H9 (cell line): Measurements from ENCODE around the gene ANKMY2. TPM values are rescaled to one million over a fixed set of nuclear protein-coding genes. Genes with fewer than 3 reads are reported as not detected.
A peak's percentile ranks its signal among the peaks of the same experiment; 100 is the strongest.

Source experiments
- DNase-seq: peaks from one replicate; pipeline ENCODE4 v3.0.0-alpha.2; 2017
- H2AFZ ChIP-seq: one replicate; pipeline ENCODE4 v1.6.1; 2013; ENCODE audit warnings: mild to moderate bottlenecking, low read length, control low read depth, moderate library complexity
- H2AK5ac ChIP-seq: 2 replicates; pipeline ENCODE4 v1.6.1; 2013; ENCODE audit warnings: low read length, control low read depth, mixed read lengths; ENCODE audit not compliant: insufficient read length
- H2BK120ac ChIP-seq: one replicate; pipeline ENCODE4 v1.6.1; 2013; ENCODE audit warnings: low read depth, mild to moderate bottlenecking, low read length, control low read depth, inconsistent platforms; ENCODE audit not compliant: poor library complexity, severe bottlenecking
- H2BK12ac ChIP-seq: 2 replicates; pipeline ENCODE4 v1.6.1; 2013; ENCODE audit warnings: low read length, control low read depth, mixed read lengths, low read depth; ENCODE audit not compliant: insufficient read length
- H2BK15ac ChIP-seq: 2 replicates; pipeline ENCODE4 v1.6.1; 2013; ENCODE audit warnings: low read depth, low read length, control low read depth
- H2BK20ac ChIP-seq: one replicate; pipeline ENCODE4 v1.6.1; 2013; ENCODE audit warnings: low read depth, mild to moderate bottlenecking, low read length, control low read depth, inconsistent platforms; ENCODE audit not compliant: poor library complexity, severe bottlenecking
- H2BK5ac ChIP-seq: 2 replicates; pipeline ENCODE4 v1.6.1; 2013; ENCODE audit warnings: low read length, control low read depth, mixed read lengths; ENCODE audit not compliant: insufficient read length
- H3K14ac ChIP-seq: 2 replicates; pipeline ENCODE4 v1.6.1; 2013; ENCODE audit warnings: low read length, control low read depth; ENCODE audit not compliant: insufficient read depth
- H3K18ac ChIP-seq: 2 replicates; pipeline ENCODE4 v1.6.1; 2013; ENCODE audit warnings: low read depth, mild to moderate bottlenecking, mixed read lengths, low read length, control low read depth; ENCODE audit not compliant: insufficient read length
- H3K23ac ChIP-seq: 2 replicates; pipeline ENCODE4 v1.6.1; 2013; ENCODE audit warnings: low read length, control low read depth, mixed read lengths, low read depth; ENCODE audit not compliant: insufficient read length
- H3K23me2 ChIP-seq: 2 replicates; pipeline ENCODE4 v1.6.1; 2013; ENCODE audit warnings: low read depth, mild to moderate bottlenecking, mixed read lengths, low read length, control low read depth; ENCODE audit not compliant: insufficient read length, poor library complexity, severe bottlenecking
- H3K27ac ChIP-seq: 2 replicates; pipeline ENCODE4 v1.5.1; 2013; ENCODE audit warnings: low read length, control low read depth, mixed read lengths, low read depth; ENCODE audit not compliant: insufficient read length
- H3K27me3 ChIP-seq: 2 replicates; pipeline ENCODE4 v1.6.1; 2013; ENCODE audit warnings: low read length, control low read depth, inconsistent platforms; ENCODE audit not compliant: insufficient read depth
- H3K4ac ChIP-seq: 2 replicates; pipeline ENCODE4 v1.6.1; 2013; ENCODE audit warnings: low read depth, mild to moderate bottlenecking, control low read depth, inconsistent platforms, low read length, moderate library complexity
- H3K4me1 ChIP-seq: 2 replicates; pipeline ENCODE4 v1.6.1; 2013; ENCODE audit warnings: low read length, control low read depth, inconsistent platforms; ENCODE audit not compliant: insufficient read depth
- H3K4me2 ChIP-seq: 2 replicates; pipeline ENCODE4 v1.6.1; 2013; ENCODE audit warnings: low read length, control low read depth, mixed read lengths; ENCODE audit not compliant: insufficient read length, insufficient read depth
- H3K56ac ChIP-seq: 2 replicates; pipeline ENCODE4 v1.6.1; 2013; ENCODE audit warnings: low read depth, mild to moderate bottlenecking, mixed read lengths, low read length, control low read depth; ENCODE audit not compliant: insufficient read length
- H3K79me1 ChIP-seq: 2 replicates; pipeline ENCODE4 v1.6.1; 2013; ENCODE audit warnings: low read depth, mild to moderate bottlenecking, moderate library complexity, low read length, control low read depth, inconsistent platforms; ENCODE audit not compliant: insufficient read depth, poor library complexity, severe bottlenecking
- H3K79me2 ChIP-seq: 2 replicates; pipeline ENCODE4 v1.6.1; 2013; ENCODE audit warnings: low read length, control low read depth, inconsistent platforms; ENCODE audit not compliant: insufficient read depth
- H3K9ac ChIP-seq: 2 replicates; pipeline ENCODE4 v1.6.1; 2013; ENCODE audit warnings: low read length, control low read depth, mixed read lengths; ENCODE audit not compliant: insufficient read length; ENCODE audit errors: extremely low read depth
- H3K9me3 ChIP-seq: one replicate; pipeline ENCODE4 v1.6.1; 2013; ENCODE audit warnings: low read depth, low read length, inconsistent platforms; ENCODE audit not compliant: control insufficient read depth
- H3T11ph ChIP-seq: one replicate; pipeline ENCODE4 v1.6.1; 2013; ENCODE audit warnings: mild to moderate bottlenecking, low read length, control low read depth, inconsistent platforms
- H4K20me1 ChIP-seq: one replicate; pipeline ENCODE4 v1.6.1; 2013; ENCODE audit not compliant: control insufficient read depth, insufficient read length, insufficient read depth
- H4K5ac ChIP-seq: 2 replicates; pipeline ENCODE4 v1.6.1; 2013; ENCODE audit warnings: low read depth, mild to moderate bottlenecking, mixed read lengths, low read length, control low read depth; ENCODE audit not compliant: insufficient read length
- H4K8ac ChIP-seq: replicated peaks from 2 replicates; pipeline ENCODE4 v1.6.1; 2013; ENCODE audit warnings: low read length, control low read depth, mixed read lengths, low read depth; ENCODE audit not compliant: insufficient read length
- H4K91ac ChIP-seq: 2 replicates; pipeline ENCODE4 v1.6.1; 2013; ENCODE audit warnings: low read depth, mild to moderate bottlenecking, moderate library complexity, mixed read lengths, low read length, control low read depth; ENCODE audit not compliant: insufficient read length
- H3K27ac Mint-ChIP-seq, 3 experiments: 2 replicates in 2 of 3; 3 replicates in 1 of 3; pipeline ENCODE4 v1.8.0; 2020 to 2021; ENCODE audit warnings: mixed read lengths in 3 of 3, mild to moderate bottlenecking in 1 of 3, moderate library complexity in 1 of 3
- H3K27me3 Mint-ChIP-seq: 2 replicates; pipeline ENCODE4 v1.8.0; 2021; ENCODE audit warnings: low read depth, mild to moderate bottlenecking, moderate library complexity, mixed read lengths
- H3K36me3 Mint-ChIP-seq, 3 experiments: 2 replicates in 2 of 3; 3 replicates in 1 of 3; pipeline ENCODE4 v1.8.0; 2020 to 2021; ENCODE audit warnings: low read depth in 3 of 3, mixed read lengths in 3 of 3; ENCODE audit not compliant: insufficient read depth in 1 of 3
- H3K4me1 Mint-ChIP-seq, 2 experiments: 2 replicates each; pipeline ENCODE4 v1.8.0; 2020; ENCODE audit warnings: mixed read lengths in 2 of 2
- H3K4me3 Mint-ChIP-seq, 2 experiments: 2 replicates in 1 of 2; 3 replicates in 1 of 2; pipeline ENCODE4 v1.8.0; 2020 to 2021; ENCODE audit warnings: mild to moderate bottlenecking in 2 of 2, mixed read lengths in 2 of 2, moderate library complexity in 1 of 2
- H3K9me3 Mint-ChIP-seq, 2 experiments: 2 replicates in 1 of 2; 3 replicates in 1 of 2; pipeline ENCODE4 v1.8.0; 2020; ENCODE audit warnings: mild to moderate bottlenecking in 2 of 2, mixed read lengths in 2 of 2, moderate library complexity in 1 of 2
- WGBS: extraction: QIAGEN DNeasy Blood & Tissue Kit; methylation state at CpG from one replicate; pipeline ENCODE4 v1.1.7; 2013; ENCODE audit warnings: missing lambda C conversion rate, low lambda C conversion rate, mixed read lengths; ENCODE audit not compliant: insufficient read length; ENCODE audit errors: extremely low coverage; 5-methylcytosine and 5-hydroxymethylcytosine counted together
- total RNA-seq: library from RNA; stranded (reverse); gene quantifications from 2 replicates; pipeline ENCODE4 v1.2.1, GENCODE V29; 2021
- TF ChIP-seq, protein P1 (sequence below): fragments of 200-600 bp; sonication (generic); conservative IDR thresholded peaks from 3 replicates; pipeline ENCODE4 v1.8.0; 2021; ENCODE audit warnings: antibody characterized with exemption, mild to moderate bottlenecking

ANKMY2 gene
- total RNA-seq, 1 experiment from 2014 or later, result 12.7 TPM

DNA sequence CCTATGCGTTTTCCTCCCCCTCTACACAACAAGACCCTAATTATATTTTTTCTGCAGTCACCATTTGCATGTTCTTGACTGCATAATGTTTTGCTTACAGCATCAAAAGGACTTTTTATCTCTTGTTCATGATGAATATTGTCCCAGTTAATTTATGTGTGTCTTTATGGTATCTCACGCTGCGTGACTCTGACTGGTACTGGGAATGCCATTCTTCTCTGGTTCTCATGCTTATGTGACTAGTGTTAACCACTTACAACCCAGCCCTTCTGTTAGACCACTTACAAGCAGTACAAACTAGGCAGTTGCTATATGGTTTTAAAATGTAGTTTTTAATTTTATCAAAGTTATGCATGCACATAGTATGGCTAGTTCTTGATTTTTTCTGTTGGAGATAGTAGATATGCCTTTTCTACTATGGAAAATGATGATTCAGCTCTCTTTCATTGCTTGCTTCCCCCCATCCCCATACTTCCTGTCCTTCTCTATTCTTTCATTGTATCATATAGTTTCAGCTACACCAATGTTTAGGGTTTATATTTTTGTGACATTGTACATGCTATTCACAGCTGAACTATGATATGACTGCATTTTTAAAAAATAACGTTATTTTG is 25.3 kb upstream of the ANKMY2 start:
- TF ChIP-seq, protein P1, sequence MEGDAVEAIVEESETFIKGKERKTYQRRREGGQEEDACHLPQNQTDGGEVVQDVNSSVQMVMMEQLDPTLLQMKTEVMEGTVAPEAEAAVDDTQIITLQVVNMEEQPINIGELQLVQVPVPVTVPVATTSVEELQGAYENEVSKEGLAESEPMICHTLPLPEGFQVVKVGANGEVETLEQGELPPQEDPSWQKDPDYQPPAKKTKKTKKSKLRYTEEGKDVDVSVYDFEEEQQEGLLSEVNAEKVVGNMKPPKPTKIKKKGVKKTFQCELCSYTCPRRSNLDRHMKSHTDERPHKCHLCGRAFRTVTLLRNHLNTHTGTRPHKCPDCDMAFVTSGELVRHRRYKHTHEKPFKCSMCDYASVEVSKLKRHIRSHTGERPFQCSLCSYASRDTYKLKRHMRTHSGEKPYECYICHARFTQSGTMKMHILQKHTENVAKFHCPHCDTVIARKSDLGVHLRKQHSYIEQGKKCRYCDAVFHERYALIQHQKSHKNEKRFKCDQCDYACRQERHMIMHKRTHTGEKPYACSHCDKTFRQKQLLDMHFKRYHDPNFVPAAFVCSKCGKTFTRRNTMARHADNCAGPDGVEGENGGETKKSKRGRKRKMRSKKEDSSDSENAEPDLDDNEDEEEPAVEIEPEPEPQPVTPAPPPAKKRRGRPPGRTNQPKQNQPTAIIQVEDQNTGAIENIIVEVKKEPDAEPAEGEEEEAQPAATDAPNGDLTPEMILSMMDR, result no peak
- Histone ChIP-seq H3K27ac (no peak overlapping the region), H3K79me1 (no peaks in the 10 kb centered on the region), H4K8ac (no peak overlapping the region), H3K4ac (no peak overlapping the region), H3K23me2 (no peaks in the 10 kb centered on the region), H3T11ph (no peak overlapping the region), H3K14ac (no peak overlapping the region), H4K91ac (no peak overlapping the region), H2AFZ (no peak overlapping the region), H2BK15ac (no peak overlapping the region), H3K9ac (no peak overlapping the region), H3K9me3 (no peaks in the 10 kb centered on the region), H3K23ac (no peak overlapping the region), H3K18ac (no peak overlapping the region), H2AK5ac (no peak overlapping the region), H3K56ac (no peak overlapping the region), H4K20me1 (no peaks in the 10 kb centered on the region), H2BK5ac (no peak overlapping the region), H3K4me2 (no peak overlapping the region), H3K27me3 (no peaks in the 10 kb centered on the region), H2BK120ac (no peak overlapping the region), H4K5ac (no peak overlapping the region), H2BK20ac (no peak overlapping the region), H3K4me1 (peaks cover 5% of the 10 kb centered on the region; the same call in 1 of the 2 replicates), H3K79me2 (no peaks in the 10 kb centered on the region; the same call in 1 of the 2 replicates), H2BK12ac (no peak overlapping the region)
- no peaks in the 10 kb centered on the region for H3K27me3 Mint-ChIP-seq
- no peak overlapping the region for H3K4me3 Mint-ChIP-seq
- H3K27ac Mint-ChIP-seq, result peak overlapping the region in 2 of 3 experiments; percentile 25 to 93; a peak in 5 of 7 replicates
- DNase-seq, result no peak
- no peaks in the 10 kb centered on the region for H3K9me3 Mint-ChIP-seq
- peaks cover 34 to 36% of the 10 kb centered on the region in 2 experiments for H3K4me1 Mint-ChIP-seq
- WGBS, result no CpG with 5 or more reads among the region's 4 CpGs
- H3K36me3 Mint-ChIP-seq, result peaks cover 24 to 43% (median 35%) of the 10 kb centered on the region in 3 experiments
